H1 (cell line): ENCODE measurements around the gene ZMPSTE24.

Experiments used
- CBX8 ChIP-seq: fragments of 300-800, 300-1000 bp; sonication (generic); IDR thresholded peaks from 2 replicates; pipeline ENCODE4 v1.7.1; 2016; ENCODE audit warnings: low read depth, low read length, borderline replicate concordance
- CHD2 ChIP-seq: IDR thresholded peaks from 2 replicates; pipeline ENCODE4 v1.6.1; 2012; ENCODE audit warnings: low read length, improper control_type of control experiment
- EZH2 ChIP-seq: fragments of 200-600 bp; sonication (generic); IDR thresholded peaks from 2 replicates; pipeline ENCODE4 v1.7.1; 2012; ENCODE audit warnings: low read depth, mild to moderate bottlenecking, moderate library complexity, low read length, inconsistent platforms; ENCODE audit not compliant: severe bottlenecking
- MAX ChIP-seq: IDR thresholded peaks from 2 replicates; pipeline ENCODE4 v1.6.1; 2012; ENCODE audit warnings: inconsistent platforms

- no peak for TF ChIP-seq MAX
- no peak for TF ChIP-seq CHD2
- no peak for TF ChIP-seq EZH2
- no peak for TF ChIP-seq CBX8
These were observed 52.1 kb downstream of the ZMPSTE24 start for GRCh38 chr1:40310129-40310461.
